Common myeloid progenitor, CD34-positive (primary cell): ENCODE data around the gene TCAIM.

ENCODE experiments used
- CTCF ChIA-PET: fragments of 350-600 bp; sonication (Branson Sonifier 250); formaldehyde crosslinking; loops from one replicate; lab custom pipeline; 2021; ENCODE audit warnings: antibody characterized with exemption; lab: Charles Lee
- POLR2A ChIA-PET: fragments of 350-600 bp; sonication (Branson Sonifier 250); formaldehyde crosslinking; loops from one replicate; lab custom pipeline; 2021; ENCODE audit warnings: antibody characterized with exemption; lab: Charles Lee
- DNase-seq, 3 donors: peaks; one replicate each; pipeline versions ENCODE4 v3.0.0 to v3.0.0-alpha.2; 2013
- H3K27ac ChIP-seq, 2 experiments: 1 replicate in 1 of 2; 2 replicates in 1 of 2; pipeline ENCODE4 v1.7.0; 2013; ENCODE audit warnings: inconsistent platforms in 2 of 2, low read length in 2 of 2, mild to moderate bottlenecking in 2 of 2, low read depth in 1 of 2, moderate library complexity in 1 of 2; ENCODE audit not compliant: severe bottlenecking in 2 of 2, insufficient read depth in 1 of 2, poor library complexity in 1 of 2
- H3K27me3 ChIP-seq, 5 experiments: replicated peaks in 2 of 5; 1 replicate in 3 of 5; 2 replicates in 2 of 5; pipeline versions ENCODE4 v1.6.1 to v1.7.0; 2013; ENCODE audit warnings: low read length in 4 of 5, mild to moderate bottlenecking in 2 of 5, moderate library complexity in 2 of 5, inconsistent platforms in 1 of 5; ENCODE audit not compliant: insufficient read depth in 5 of 5, control insufficient read depth in 4 of 5
- H3K36me3 ChIP-seq, 4 experiments: 1 replicate in 2 of 4; 2 replicates in 2 of 4; pipeline versions ENCODE4 v1.6.1 to v1.7.0; 2013; ENCODE audit warnings: low read length in 3 of 4, control low read depth in 1 of 4, mild to moderate bottlenecking in 1 of 4; ENCODE audit not compliant: control insufficient read depth in 4 of 4, insufficient read depth in 4 of 4
- H3K4me1 ChIP-seq, 4 experiments: 1 replicate in 3 of 4; 2 replicates in 1 of 4; pipeline versions ENCODE4 v1.6.1 to v1.7.1; 2013; ENCODE audit warnings: low read length in 3 of 4, mild to moderate bottlenecking in 3 of 4, control low read depth in 1 of 4, inconsistent platforms in 1 of 4, moderate library complexity in 1 of 4; ENCODE audit not compliant: control insufficient read depth in 4 of 4, insufficient read depth in 4 of 4; ENCODE audit errors: control extremely low read depth in 1 of 4
- H3K4me3 ChIP-seq, 7 experiments: 1 replicate in 4 of 7; 2 replicates in 3 of 7; pipeline versions ENCODE4 v1.5.1 to v1.7.0; 2013; ENCODE audit warnings: mild to moderate bottlenecking in 7 of 7, low read length in 6 of 7, moderate library complexity in 6 of 7, inconsistent platforms in 2 of 7, low read depth in 2 of 7, control low read depth in 1 of 7; ENCODE audit not compliant: insufficient read depth in 4 of 7, control insufficient read depth in 1 of 7; ENCODE audit errors: extremely low read depth in 1 of 7
- H3K9me3 ChIP-seq, 5 experiments: 1 replicate in 4 of 5; 2 replicates in 1 of 5; pipeline versions ENCODE4 v1.6.1 to v1.7.1; 2013; ENCODE audit warnings: low read length in 4 of 5, mild to moderate bottlenecking in 2 of 5, inconsistent platforms in 1 of 5, low read depth in 1 of 5, moderate library complexity in 1 of 5; ENCODE audit not compliant: control insufficient read depth in 4 of 5, insufficient read depth in 2 of 5; ENCODE audit errors: control extremely low read depth in 1 of 5
- WGBS: methylation state at CpG from one replicate; pipeline ENCODE4 v1.1.5; 2013; ENCODE audit not compliant: insufficient coverage; 5-methylcytosine and 5-hydroxymethylcytosine counted together

TCAIM gene

DNA sequence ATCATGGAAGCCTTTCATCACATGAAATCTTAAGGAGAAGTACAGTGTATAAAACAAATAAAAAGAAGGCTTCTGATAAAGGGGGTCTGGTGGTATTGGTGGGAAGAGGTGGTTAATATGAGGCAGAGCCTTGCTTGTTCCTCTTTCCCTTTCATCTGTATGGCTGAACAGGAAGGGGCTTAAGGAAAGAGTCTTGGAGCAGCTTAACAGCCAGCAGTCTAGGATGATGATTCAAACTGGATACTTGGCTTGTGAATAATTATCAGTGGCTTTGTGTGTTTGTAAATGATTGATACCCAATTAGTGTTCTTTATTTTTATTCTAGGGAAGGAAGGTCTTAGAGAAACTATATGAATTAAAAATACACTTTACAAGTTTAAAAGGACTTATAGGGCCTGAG lies 29.1 kb upstream of the TCAIM start:
- Histone ChIP-seq H3K4me3 (no peak overlapping the region), H3K9me3 (no peaks in the 10 kb centered on the region), H3K27me3 (no peaks in the 10 kb centered on the region), H3K36me3 (no peaks in the 10 kb centered on the region), H3K4me1 (peaks cover 0 to 10% (median 0%) of the 10 kb centered on the region in 4 experiments), H3K27ac (no peak overlapping the region)
- DNase-seq: peak in 2 of 3 donors; percentile 15 to 21
- CTCF ChIA-PET: no interaction called here
- POLR2A ChIA-PET: no interaction called here

DNA sequence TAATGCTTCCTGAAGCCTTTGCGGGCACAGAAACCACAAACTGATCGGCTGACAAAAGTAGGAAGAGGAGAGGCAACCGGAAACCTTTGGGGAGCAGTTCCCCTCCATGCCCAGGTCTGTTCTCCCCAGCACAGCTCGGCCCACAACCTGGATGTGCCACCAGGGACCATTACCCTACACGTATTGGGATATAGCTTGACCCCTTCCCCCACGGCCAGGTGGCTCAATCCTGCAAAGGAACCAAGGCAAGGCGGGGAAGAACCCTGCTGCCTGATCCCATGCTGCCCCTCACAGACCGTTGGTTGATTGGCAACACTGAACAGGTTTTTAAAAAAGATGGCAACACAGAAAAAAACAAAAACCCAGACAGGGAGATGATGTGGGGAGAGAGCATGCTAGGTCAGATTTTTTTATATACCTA lies 19.7 kb upstream of the TCAIM start:
- peaks cover 0 to 28% (median 7%) of the 10 kb centered on the region in 4 experiments for H3K4me1 ChIP-seq
- H3K27ac ChIP-seq: no peak overlapping the region
- ChIA-PET CTCF (no interaction called here), POLR2A (no interaction called here)
- WGBS: 13% methylated on average over 5 of the region's 8 CpGs
- no peaks in the 10 kb centered on the region for H3K9me3 ChIP-seq
- H3K4me3 ChIP-seq: peak overlapping the region in 3 of 7 experiments; percentile 11 to 52 (median 45)
- DNase-seq: peak; percentile 32 to 74 (median 66)
- no peaks in the 10 kb centered on the region for H3K36me3 ChIP-seq
- H3K27me3 ChIP-seq: no peaks in the 10 kb centered on the region

DNA sequence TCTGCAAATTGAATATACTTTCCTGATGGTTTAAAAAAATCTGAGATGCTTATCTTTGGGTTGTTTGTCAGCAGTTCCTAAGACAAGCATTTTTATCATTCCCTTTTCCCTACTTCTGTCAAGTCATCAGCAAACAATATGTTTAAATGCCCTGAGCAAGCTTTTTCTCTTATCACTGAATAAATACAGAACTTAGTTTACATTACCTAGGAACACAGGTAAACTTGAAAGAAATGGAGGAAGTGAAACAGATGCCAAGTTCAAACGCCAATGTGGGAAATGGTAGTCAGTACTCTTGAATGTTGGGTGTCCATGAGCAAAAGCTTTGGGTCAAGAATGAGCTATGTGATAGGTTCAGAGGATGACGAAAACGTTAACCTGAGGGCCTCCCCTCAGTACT lies 17.2 kb upstream of the TCAIM start:
- Histone ChIP-seq H3K4me3 (no peak overlapping the region), H3K27me3 (no peaks in the 10 kb centered on the region), H3K36me3 (no peaks in the 10 kb centered on the region), H3K27ac (no peak overlapping the region), H3K9me3 (peaks cover 0 to 4% (median 0%) of the 10 kb centered on the region in 5 experiments), H3K4me1 (peaks cover 0 to 28% (median 7%) of the 10 kb centered on the region in 4 experiments)
- no peak for DNase-seq
- POLR2A ChIA-PET: no interaction called here
- WGBS: no CpG with 5 or more reads among the region's 3 CpGs
- CTCF ChIA-PET: interaction anchor here (1.2 to 2.6 kb wide), 4 partner anchors 14 to 593 kb away, joined by 3 to 8 read pairs (median 5); no protein-coding TSS in a partner anchor

DNA sequence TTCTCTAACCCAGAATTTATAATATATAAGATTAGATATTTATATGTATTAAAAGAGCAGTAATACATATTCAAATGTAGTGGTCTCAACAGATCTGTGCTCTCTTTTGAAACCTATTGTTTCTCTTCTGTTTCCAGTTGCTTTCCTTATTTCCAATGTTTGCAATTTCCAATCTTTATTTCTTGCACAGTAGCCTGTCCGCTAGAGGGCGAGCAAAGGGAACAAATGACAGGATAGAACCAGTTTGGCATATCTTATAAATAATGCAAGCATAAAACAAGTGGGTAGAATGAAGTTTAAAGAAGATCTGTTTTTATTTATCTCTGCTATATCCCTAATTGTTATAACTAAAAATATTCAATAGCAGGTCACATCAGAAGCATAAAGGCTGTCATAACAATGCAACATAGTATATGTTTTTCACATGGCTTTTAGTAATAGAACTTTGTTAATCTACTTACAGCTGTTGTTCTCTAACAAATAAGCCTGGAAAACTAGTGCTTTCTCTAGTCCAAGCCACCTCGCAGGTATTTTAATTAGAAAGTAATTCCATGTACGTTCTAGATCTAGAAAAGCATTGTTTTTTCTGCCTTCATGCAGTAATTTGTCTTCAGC lies 15.1 kb upstream of the TCAIM start:
- H3K27ac ChIP-seq: no peak overlapping the region
- H3K27me3 ChIP-seq: no peaks in the 10 kb centered on the region
- no CpG with 5 or more reads among the region's 4 CpGs for WGBS
- peaks cover 0 to 5% (median 0%) of the 10 kb centered on the region in 5 experiments for H3K9me3 ChIP-seq
- H3K4me1 ChIP-seq: peaks cover 0 to 22% (median 7%) of the 10 kb centered on the region in 4 experiments
- peak; percentile 70 to 81 (median 77) for DNase-seq
- no peaks in the 10 kb centered on the region for H3K36me3 ChIP-seq
- ChIA-PET CTCF (interaction anchor here (0.6 to 2.6 kb wide), 11 partner anchors 11 to 591 kb away, joined by 3 to 9 read pairs (median 5); partner anchors contain the start of genes TCAIM and ZNF445), POLR2A (no interaction called here)
- no peak overlapping the region for H3K4me3 ChIP-seq

DNA sequence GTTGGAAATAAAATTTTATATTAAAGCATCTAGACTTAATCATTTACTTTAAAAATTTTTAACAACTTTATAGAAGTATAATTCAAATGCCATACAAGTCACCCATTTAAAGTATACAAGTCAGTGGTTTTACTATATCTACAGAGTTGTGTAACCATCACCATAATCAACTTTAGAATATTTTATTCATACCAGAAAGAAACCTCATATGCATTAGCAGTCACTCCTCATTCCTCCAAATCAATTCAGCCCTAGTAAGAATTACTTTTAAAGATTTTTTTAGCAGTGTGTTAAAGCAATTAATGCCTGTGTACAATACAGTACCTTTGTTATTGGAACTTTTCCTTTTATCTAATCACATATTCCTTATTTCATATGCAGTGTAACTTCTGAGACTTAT lies 14.0 kb upstream of the TCAIM start:
- H3K27ac ChIP-seq: no peak overlapping the region
- POLR2A ChIA-PET: no interaction called here
- CTCF ChIA-PET: interaction anchor here (0.8 to 2.4 kb wide), 6 partner anchors 11 to 205 kb away, joined by 3 to 9 read pairs (median 6); partner anchors contain the start of genes TCAIM and ZNF445

DNA sequence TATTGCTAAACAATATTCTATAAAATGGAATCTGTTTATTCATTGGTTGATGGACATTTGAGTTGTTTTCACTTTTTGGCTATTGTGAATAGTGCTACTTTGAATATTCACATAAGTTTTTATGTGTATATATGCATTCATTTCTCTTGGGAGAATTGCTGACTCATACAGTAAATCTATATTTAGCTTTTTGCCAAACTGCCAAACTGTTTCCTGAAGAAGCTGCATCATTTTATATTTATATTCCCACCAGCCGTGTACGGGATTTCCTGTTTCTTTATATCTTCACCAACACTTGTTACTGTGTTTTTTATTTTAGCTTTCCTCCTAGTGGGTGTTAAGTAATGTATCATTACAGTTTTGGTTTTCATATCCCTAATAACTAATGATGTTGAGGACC lies 12.5 kb upstream of the TCAIM start:
- DNase-seq: peak in 2 of 3 donors; percentile 55 to 66
- POLR2A ChIA-PET: interaction anchor here (0.8 kb wide), 1 partner anchor 1838 kb away, joined by 6 read pairs; no protein-coding TSS in a partner anchor
- Histone ChIP-seq H3K9me3 (peaks cover 0 to 5% (median 0%) of the 10 kb centered on the region in 5 experiments), H3K27me3 (no peaks in the 10 kb centered on the region), H3K27ac (no peak overlapping the region), H3K4me1 (peaks cover 0 to 15% (median 6%) of the 10 kb centered on the region in 4 experiments), H3K36me3 (no peaks in the 10 kb centered on the region), H3K4me3 (no peak overlapping the region)
- no CpG with 5 or more reads among the region's 2 CpGs for WGBS
- CTCF ChIA-PET: interaction anchor here (0.6 to 0.7 kb wide), 3 partner anchors 11 to 201 kb away, joined by 3 read pairs; no protein-coding TSS in a partner anchor

More for the DNA sequence above, 14.0 kb upstream of the TCAIM start:
- Histone ChIP-seq H3K9me3 (peaks cover 0 to 5% (median 0%) of the 10 kb centered on the region in 5 experiments), H3K27me3 (no peaks in the 10 kb centered on the region), H3K4me1 (peaks cover 0 to 12% (median 1%) of the 10 kb centered on the region in 4 experiments), H3K36me3 (no peaks in the 10 kb centered on the region), H3K4me3 (no peak overlapping the region)
- no peak for DNase-seq

DNA sequence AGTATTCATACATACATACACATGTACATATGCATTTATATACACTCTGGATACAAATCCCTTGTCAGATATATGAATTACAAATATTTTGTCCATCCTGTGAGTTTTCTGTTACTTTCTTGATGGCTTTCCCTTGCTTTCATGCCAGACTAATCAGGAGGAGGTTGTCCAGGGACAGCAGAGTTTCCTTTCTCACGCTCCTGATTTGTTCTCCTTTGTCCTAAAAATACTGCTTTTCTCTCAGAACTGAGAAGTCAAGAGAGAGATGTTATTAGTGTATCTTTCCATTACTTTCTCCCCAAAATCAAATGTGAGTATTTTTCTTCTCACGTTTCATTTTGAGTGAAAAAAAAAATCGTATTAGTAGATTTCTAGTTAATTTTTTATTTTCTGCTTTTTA lies 12.1 kb upstream of the TCAIM start:
- no CpG with 5 or more reads among the region's 3 CpGs for WGBS

More for the DNA sequence above, 12.1 kb upstream of the TCAIM start:
- peaks cover 0 to 5% (median 0%) of the 10 kb centered on the region in 5 experiments for H3K9me3 ChIP-seq
- DNase-seq: no peak
- H3K36me3 ChIP-seq: no peaks in the 10 kb centered on the region
- H3K27ac ChIP-seq: no peak overlapping the region
- H3K4me3 ChIP-seq: no peak overlapping the region
- POLR2A ChIA-PET: no interaction called here
- no peaks in the 10 kb centered on the region for H3K27me3 ChIP-seq
- CTCF ChIA-PET: interaction anchor here (0.6 to 0.7 kb wide), 3 partner anchors 12 to 200 kb away, joined by 3 read pairs; no protein-coding TSS in a partner anchor
- peaks cover 0 to 12% (median 6%) of the 10 kb centered on the region in 4 experiments for H3K4me1 ChIP-seq
